ENCODE measurements around the gene NUP188. TPM values are rescaled to one million over a fixed set of nuclear protein-coding genes. Genes with fewer than 3 reads are reported as not detected.

NUP188 gene
- polyA plus RNA-seq, 6 donors from 2014 or later = 20.2 to 30.2 (median 24.7) TPM

GRCh38 chr9:129009584-129010141 is 62.2 kb downstream of the NUP188 start:
- no peak for DNase-seq
- H3K36me3 Mint-ChIP-seq = no peaks in the 10 kb centered on the region
- no peaks in the 10 kb centered on the region for H3K9me3 Mint-ChIP-seq

GRCh38 chr9:129010267-129010975 is 62.9 kb downstream of the NUP188 start:
- Mint-ChIP-seq H3K4me1 (no peaks in the 10 kb centered on the region), H3K27ac (no peak overlapping the region), H3K36me3 (no peaks in the 10 kb centered on the region), H3K4me3 (no peak overlapping the region), H3K9me3 (no peaks in the 10 kb centered on the region), H3K27me3 (no peaks in the 10 kb centered on the region)
- no peak for DNase-seq
- ATAC-seq (ENCODE audit: low read depth in 2 of 2) = no peak

More at GRCh38 chr9:129009584-129010141, 62.2 kb downstream of the NUP188 start:
- Mint-ChIP-seq H3K27me3 (no peaks in the 10 kb centered on the region), H3K4me1 (no peaks in the 10 kb centered on the region), H3K4me3 (no peak overlapping the region), H3K27ac (no peak overlapping the region)
- ATAC-seq (ENCODE audit: low read depth in 2 of 2) = no peak

- Mint-ChIP-seq H3K27me3 (no peaks in the 10 kb centered on the region), H3K27ac (peak overlapping the region in 3 of 6 donors; percentile 28 to 93 (median 49)), H3K9me3 (no peaks in the 10 kb centered on the region), H3K4me1 (no peaks in the 10 kb centered on the region), H3K36me3 (no peaks in the 10 kb centered on the region), H3K4me3 (no peak overlapping the region)
- DNase-seq (no peak), ATAC-seq (ENCODE audit: low read depth in 2 of 2) (no peak)
These were observed 63.7 kb downstream of the NUP188 start for GRCh38 chr9:129011170-129011569.

- no peak for ATAC-seq (ENCODE audit: low read depth in 2 of 2)
- no peak for DNase-seq
- no peaks in the 10 kb centered on the region for H3K4me1 Mint-ChIP-seq
- no peaks in the 10 kb centered on the region for H3K27me3 Mint-ChIP-seq
- H3K27ac Mint-ChIP-seq = peak overlapping the region in 1 of 6 donors; percentile 74
- H3K36me3 Mint-ChIP-seq = no peaks in the 10 kb centered on the region
- H3K9me3 Mint-ChIP-seq = no peaks in the 10 kb centered on the region
- H3K4me3 Mint-ChIP-seq = no peak overlapping the region
These were observed 64.3 kb downstream of the NUP188 start for GRCh38 chr9:129011761-129012181.

- H3K27ac Mint-ChIP-seq = no peak overlapping the region
These were observed 64.8 kb downstream of the NUP188 start for GRCh38 chr9:129012343-129012742.

GRCh38 chr9:129012893-129013448 is 65.5 kb downstream of the NUP188 start:
- H3K4me1 Mint-ChIP-seq = no peaks in the 10 kb centered on the region
- no peaks in the 10 kb centered on the region for H3K9me3 Mint-ChIP-seq
- no peak overlapping the region for H3K4me3 Mint-ChIP-seq
- H3K36me3 Mint-ChIP-seq = no peaks in the 10 kb centered on the region
- DNase-seq (no peak), ATAC-seq (ENCODE audit: low read depth in 2 of 2) (no peak)
- no peaks in the 10 kb centered on the region for H3K27me3 Mint-ChIP-seq
- peak overlapping the region in 1 of 6 donors; percentile 73 for H3K27ac Mint-ChIP-seq

More at GRCh38 chr9:129012343-129012742, 64.8 kb downstream of the NUP188 start:
- H3K36me3 Mint-ChIP-seq = no peaks in the 10 kb centered on the region
- H3K4me3 Mint-ChIP-seq = no peak overlapping the region
- ATAC-seq (ENCODE audit: low read depth in 2 of 2) (no peak), DNase-seq (no peak)
- no peaks in the 10 kb centered on the region for H3K9me3 Mint-ChIP-seq
- no peaks in the 10 kb centered on the region for H3K4me1 Mint-ChIP-seq
- no peaks in the 10 kb centered on the region for H3K27me3 Mint-ChIP-seq

- Mint-ChIP-seq H3K9me3 (no peaks in the 10 kb centered on the region), H3K4me1 (no peaks in the 10 kb centered on the region), H3K36me3 (no peaks in the 10 kb centered on the region), H3K4me3 (peak overlapping the region in 1 of 8 donors; percentile 22), H3K27me3 (no peaks in the 10 kb centered on the region), H3K27ac (no peak overlapping the region)
- ATAC-seq (ENCODE audit: low read depth in 2 of 2) (no peak), DNase-seq (no peak)
These were observed 66.2 kb downstream of the NUP188 start for GRCh38 chr9:129013674-129014073.

GRCh38 chr9:129014124-129014523 is 66.6 kb downstream of the NUP188 start:
- Mint-ChIP-seq H3K36me3 (no peaks in the 10 kb centered on the region), H3K9me3 (no peaks in the 10 kb centered on the region), H3K27ac (no peak overlapping the region), H3K4me1 (no peaks in the 10 kb centered on the region), H3K4me3 (no peak overlapping the region), H3K27me3 (no peaks in the 10 kb centered on the region)
- no peak for ATAC-seq (ENCODE audit: low read depth in 2 of 2)
- DNase-seq = no peak

GRCh38 chr9:129014608-129015007 is 67.1 kb downstream of the NUP188 start:
- Mint-ChIP-seq H3K4me3 (no peak overlapping the region), H3K36me3 (no peaks in the 10 kb centered on the region), H3K9me3 (no peaks in the 10 kb centered on the region), H3K27ac (no peak overlapping the region), H3K27me3 (no peaks in the 10 kb centered on the region), H3K4me1 (no peaks in the 10 kb centered on the region)
- ATAC-seq (ENCODE audit: low read depth in 2 of 2) (no peak), DNase-seq (no peak)

GRCh38 chr9:129021091-129021490 is 73.6 kb downstream of the NUP188 start:
- DNase-seq = no peak
- peak overlapping the region in 4 of 8 donors; percentile 42 to 54 (median 48) for H3K4me3 Mint-ChIP-seq
- no peaks in the 10 kb centered on the region for H3K9me3 Mint-ChIP-seq
- H3K27me3 Mint-ChIP-seq = no peaks in the 10 kb centered on the region
- peaks cover 23 to 36% (median 24%) of the 10 kb centered on the region in 3 donors for H3K4me1 Mint-ChIP-seq
- no peaks in the 10 kb centered on the region for H3K36me3 Mint-ChIP-seq
- H3K27ac Mint-ChIP-seq = peak overlapping the region in 5 of 6 donors; percentile 76 to 96 (median 85)
- ATAC-seq (ENCODE audit: low read depth in 2 of 2) = peak; percentile 88 to 98

GRCh38 chr9:129022037-129022436 is 74.5 kb downstream of the NUP188 start:
- no peaks in the 10 kb centered on the region for H3K36me3 Mint-ChIP-seq
- H3K27me3 Mint-ChIP-seq = no peaks in the 10 kb centered on the region
- H3K9me3 Mint-ChIP-seq = no peaks in the 10 kb centered on the region
- no peak for DNase-seq
- peak overlapping the region in 2 of 6 donors; percentile 76 to 79 for H3K27ac Mint-ChIP-seq
- ATAC-seq (ENCODE audit: low read depth in 2 of 2) = no peak
- no peak overlapping the region for H3K4me3 Mint-ChIP-seq
- H3K4me1 Mint-ChIP-seq = peaks cover 24 to 42% (median 28%) of the 10 kb centered on the region in 3 donors

- Mint-ChIP-seq H3K27me3 (no peaks in the 10 kb centered on the region), H3K4me3 (peak overlapping the region in 1 of 8 donors; percentile 57), H3K4me1 (peaks cover 28 to 47% (median 34%) of the 10 kb centered on the region in 3 donors), H3K9me3 (no peaks in the 10 kb centered on the region), H3K36me3 (no peaks in the 10 kb centered on the region), H3K27ac (peak overlapping the region in 2 of 6 donors; percentile 76 to 95)
- ATAC-seq (ENCODE audit: low read depth in 2 of 2) = no peak
- DNase-seq = no peak
These were observed 75.8 kb downstream of the NUP188 start for GRCh38 chr9:129023036-129023907.

- no peaks in the 10 kb centered on the region for H3K27me3 Mint-ChIP-seq
- H3K9me3 Mint-ChIP-seq = no peaks in the 10 kb centered on the region
- peaks cover 28 to 47% (median 34%) of the 10 kb centered on the region in 3 donors for H3K4me1 Mint-ChIP-seq
- ATAC-seq (ENCODE audit: low read depth in 2 of 2) (no peak), DNase-seq (no peak)
- no peaks in the 10 kb centered on the region for H3K36me3 Mint-ChIP-seq
- H3K4me3 Mint-ChIP-seq = no peak overlapping the region
- no peak overlapping the region for H3K27ac Mint-ChIP-seq
These were observed 76.4 kb downstream of the NUP188 start for GRCh38 chr9:129023908-129024233.

Data from naive B cell (primary cell).